GM19351 (cell line): Measurements from ENCODE around the gene TENM4.

Source experiments
- ATAC-seq: cut with Tn5 transposase; IDR thresholded peaks from one replicate; pipeline ENCODE4 v1.9.1; 2021; ENCODE audit warnings: mild to moderate bottlenecking, moderate library complexity; ENCODE audit not compliant: unreplicated experiment

TENM4 gene

GRCh38 chr11:78698612-78699011 is 742.2 kb downstream of the TENM4 start:
- no peak for ATAC-seq

- no peak for ATAC-seq
Observed at GRCh38 chr11:78696177-78696576, 744.7 kb downstream of the TENM4 start.

- no peak for ATAC-seq
Observed at GRCh38 chr11:78694152-78694551, 746.7 kb downstream of the TENM4 start.

GRCh38 chr11:78691215-78691614 is 749.6 kb downstream of the TENM4 start:
- no peak for ATAC-seq

- no peak for ATAC-seq
Observed at GRCh38 chr11:78690352-78690987, 750.4 kb downstream of the TENM4 start.

- no peak for ATAC-seq
Observed at GRCh38 chr11:78689585-78690153, 751.2 kb downstream of the TENM4 start.

- ATAC-seq: no peak
Observed at GRCh38 chr11:78689101-78689500, 751.7 kb downstream of the TENM4 start.

GRCh38 chr11:78688460-78688859 is 752.4 kb downstream of the TENM4 start:
- ATAC-seq: no peak

GRCh38 chr11:78685156-78685555 is 755.7 kb downstream of the TENM4 start:
- no peak for ATAC-seq

GRCh38 chr11:78684377-78684776 is 756.5 kb downstream of the TENM4 start:
- no peak for ATAC-seq

GRCh38 chr11:78683774-78684173 is 757.1 kb downstream of the TENM4 start:
- ATAC-seq: no peak

GRCh38 chr11:78676026-78676557 is 764.7 kb downstream of the TENM4 start:
- ATAC-seq: no peak

- no peak for ATAC-seq
Observed at GRCh38 chr11:78672850-78673620, 767.8 kb downstream of the TENM4 start.

- ATAC-seq: no peak
Observed at GRCh38 chr11:78669249-78669648, 771.6 kb downstream of the TENM4 start.

GRCh38 chr11:78667461-78667860 is 773.4 kb downstream of the TENM4 start:
- no peak for ATAC-seq

GRCh38 chr11:78666675-78667160 is 774.1 kb downstream of the TENM4 start:
- no peak for ATAC-seq

GRCh38 chr11:78664636-78665035 is 776.2 kb downstream of the TENM4 start:
- no peak for ATAC-seq

GRCh38 chr11:78662811-78663210 is 778.0 kb downstream of the TENM4 start:
- ATAC-seq: no peak

GRCh38 chr11:78660471-78660870 is 780.4 kb downstream of the TENM4 start:
- no peak for ATAC-seq

- ATAC-seq: no peak
Observed at GRCh38 chr11:78659326-78660270, 781.2 kb downstream of the TENM4 start.
